Stimulated activated effector memory CD8-positive, alpha-beta T cell treated with anti-CD3 and anti-CD28 coated beads, Interleukin-12 subunit alpha, Interleukin-12 subunit beta, amount 100 ng/mL, for 72 hours (primary cell): Measurements from ENCODE around the gene MYO1E.

ENCODE experiments used
- ATAC-seq: fragments of 150-1000 bp; cut with Tn5 transposase; 2 replicates; pipeline ENCODE4 v1.10.0; 2021
- DNase-seq, 2 donors: peaks; one replicate each; pipeline ENCODE4 v3.0.0; 2021 to 2022; ENCODE audit warnings: low spot score in 2 of 2
- H3K27ac Mint-ChIP-seq: one replicate; pipeline ENCODE4 v1.8.0; 2022; ENCODE audit warnings: mild to moderate bottlenecking, mixed read lengths
- H3K36me3 Mint-ChIP-seq: one replicate; pipeline ENCODE4 v1.8.0; 2022; ENCODE audit warnings: mild to moderate bottlenecking, mixed read lengths
- H3K4me1 Mint-ChIP-seq: one replicate; pipeline ENCODE4 v1.8.0; 2022; ENCODE audit warnings: mixed read lengths
- H3K4me3 Mint-ChIP-seq: one replicate; pipeline ENCODE4 v1.8.0; 2022; ENCODE audit warnings: mild to moderate bottlenecking, mixed read lengths
- H3K9me3 Mint-ChIP-seq: one replicate; pipeline ENCODE4 v1.8.0; 2022; ENCODE audit warnings: mixed read lengths

Gene MYO1E

DNA sequence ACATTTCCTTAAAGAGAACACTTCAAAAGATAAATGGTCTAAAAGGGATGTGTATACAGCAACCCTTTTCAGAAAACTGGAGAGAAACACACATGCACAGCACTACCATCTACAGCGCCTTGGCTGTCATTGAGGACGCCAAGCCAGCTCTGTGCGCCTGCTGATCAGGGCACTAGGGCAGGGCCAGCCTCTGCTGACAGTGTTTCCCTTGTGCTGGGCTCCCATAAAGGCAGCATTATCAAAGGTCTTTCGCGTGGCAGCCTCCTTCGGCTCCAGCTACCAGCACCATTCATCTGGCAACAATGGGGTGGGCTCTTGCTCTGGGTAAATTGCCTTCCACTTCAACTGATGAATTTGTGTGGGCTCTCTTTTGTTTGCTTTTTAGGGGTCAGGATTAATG is 112.6 kb downstream of the MYO1E start:
- H3K27ac Mint-ChIP-seq, result no peak overlapping the region
- H3K4me3 Mint-ChIP-seq, result no peak overlapping the region
- no peak for DNase-seq
- H3K4me1 Mint-ChIP-seq, result peaks cover 20% of the 10 kb centered on the region
- H3K36me3 Mint-ChIP-seq, result no peaks in the 10 kb centered on the region
- ATAC-seq, result no peak
- H3K9me3 Mint-ChIP-seq, result no peaks in the 10 kb centered on the region

DNA sequence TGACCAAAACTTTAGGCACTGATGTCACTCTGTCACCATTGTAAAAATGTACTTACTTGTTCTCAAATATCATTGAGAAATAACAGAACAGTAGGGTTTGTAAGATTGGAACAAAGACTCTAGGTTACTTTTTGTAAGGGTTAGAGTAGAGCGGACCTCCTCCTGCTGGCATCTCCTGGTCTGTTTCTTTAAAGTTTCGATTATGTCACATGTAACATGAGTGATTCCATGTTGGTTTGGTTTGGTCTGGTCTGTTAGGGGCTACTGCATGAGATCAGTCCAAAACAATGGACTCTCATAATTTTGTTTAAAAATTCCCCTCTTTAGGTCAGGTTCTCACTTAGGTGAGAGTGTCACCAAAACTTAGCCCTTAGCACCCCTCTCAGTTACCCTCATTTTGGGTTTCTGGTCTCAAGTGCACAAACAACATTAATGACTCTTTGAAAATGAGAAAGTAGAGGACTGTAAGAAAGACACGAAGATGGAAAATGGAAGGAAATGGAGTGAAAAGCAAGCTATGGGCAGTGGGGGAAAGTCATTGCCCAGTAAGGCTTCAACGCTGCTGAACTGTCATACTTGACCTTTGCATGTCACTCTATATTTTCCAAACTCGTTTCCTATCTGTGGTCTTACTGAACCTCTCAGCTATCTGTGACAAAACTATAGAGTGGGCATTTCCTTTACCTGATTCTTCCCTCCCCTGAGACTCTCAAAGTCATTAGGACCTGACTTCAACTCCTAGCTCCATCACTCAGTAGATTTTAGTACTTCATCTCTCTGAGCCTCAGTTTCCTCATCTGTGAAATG is 113.3 kb downstream of the MYO1E start:
- ATAC-seq, result peak; percentile 65
- peaks cover 20% of the 10 kb centered on the region for H3K4me1 Mint-ChIP-seq
- H3K4me3 Mint-ChIP-seq, result no peak overlapping the region
- no peak for DNase-seq
- H3K9me3 Mint-ChIP-seq, result no peaks in the 10 kb centered on the region
- H3K27ac Mint-ChIP-seq, result no peak overlapping the region
- no peaks in the 10 kb centered on the region for H3K36me3 Mint-ChIP-seq

DNA sequence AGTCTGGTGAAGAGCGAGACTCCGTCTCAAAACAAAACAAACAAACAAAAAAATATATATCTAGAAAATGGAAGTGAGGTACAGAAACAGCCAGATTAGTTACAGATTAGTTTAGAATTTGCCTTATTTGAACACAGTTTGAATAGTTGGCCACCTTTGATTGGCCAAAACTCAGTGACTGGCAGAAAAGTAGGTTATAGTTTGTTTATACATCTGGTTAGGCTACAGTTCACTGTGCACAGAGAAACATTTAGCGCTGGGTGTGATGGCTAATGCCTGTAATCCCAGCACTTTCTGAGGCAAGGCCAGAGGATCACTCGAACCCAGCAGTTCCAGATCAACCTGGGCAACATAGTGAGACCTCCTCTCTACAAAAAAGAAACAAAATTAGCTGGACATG is 114.4 kb downstream of the MYO1E start:
- Mint-ChIP-seq H3K27ac (no peak overlapping the region), H3K36me3 (no peaks in the 10 kb centered on the region), H3K4me3 (no peak overlapping the region), H3K9me3 (no peaks in the 10 kb centered on the region), H3K4me1 (peaks cover 20% of the 10 kb centered on the region)
- DNase-seq (no peak), ATAC-seq (no peak)

DNA sequence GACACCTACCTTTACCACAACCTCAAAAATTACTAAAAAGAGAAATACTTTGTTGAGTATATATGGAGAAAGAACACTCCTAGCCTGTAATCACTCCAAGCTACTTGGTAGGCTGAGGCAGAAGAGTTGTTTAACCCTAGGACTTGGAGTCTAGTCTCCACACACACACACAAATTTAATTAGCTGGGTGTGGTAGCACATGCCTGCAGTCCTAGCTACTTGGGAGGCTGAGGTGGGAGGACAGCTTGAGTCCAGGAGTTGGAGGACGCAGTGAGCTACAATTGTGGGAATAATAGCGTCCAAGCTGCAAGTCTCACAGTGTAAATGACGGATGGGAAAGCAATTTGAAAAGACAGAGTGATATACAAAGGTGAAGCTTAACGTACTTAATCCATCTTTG is 115.5 kb downstream of the MYO1E start:
- Mint-ChIP-seq H3K9me3 (no peaks in the 10 kb centered on the region), H3K4me1 (peaks cover 20% of the 10 kb centered on the region), H3K27ac (peak overlapping the region; percentile 75), H3K36me3 (no peaks in the 10 kb centered on the region), H3K4me3 (no peak overlapping the region)
- no peak for ATAC-seq
- no peak for DNase-seq

DNA sequence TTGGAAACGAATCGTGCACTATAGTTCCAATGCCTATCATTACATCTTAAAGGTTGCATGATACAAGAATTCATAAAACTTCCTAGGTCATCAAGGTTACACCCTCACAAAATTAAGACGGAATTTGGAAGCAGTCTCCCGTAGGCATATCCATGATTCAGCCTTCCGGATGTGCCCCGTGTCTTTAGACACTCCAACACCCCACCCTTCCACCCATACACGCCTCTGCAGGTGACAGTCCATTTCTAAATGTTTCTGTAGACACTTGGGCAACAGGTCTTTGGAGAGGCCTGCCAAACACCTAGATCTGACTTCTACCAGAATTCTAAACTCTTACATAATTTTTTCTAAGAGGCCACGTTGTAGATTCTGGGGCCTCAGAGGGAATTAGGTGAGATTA is 116.2 kb downstream of the MYO1E start:
- Mint-ChIP-seq H3K27ac (no peak overlapping the region), H3K4me3 (no peak overlapping the region), H3K9me3 (no peaks in the 10 kb centered on the region), H3K4me1 (peaks cover 20% of the 10 kb centered on the region), H3K36me3 (no peaks in the 10 kb centered on the region)
- no peak for DNase-seq
- ATAC-seq, result no peak

DNA sequence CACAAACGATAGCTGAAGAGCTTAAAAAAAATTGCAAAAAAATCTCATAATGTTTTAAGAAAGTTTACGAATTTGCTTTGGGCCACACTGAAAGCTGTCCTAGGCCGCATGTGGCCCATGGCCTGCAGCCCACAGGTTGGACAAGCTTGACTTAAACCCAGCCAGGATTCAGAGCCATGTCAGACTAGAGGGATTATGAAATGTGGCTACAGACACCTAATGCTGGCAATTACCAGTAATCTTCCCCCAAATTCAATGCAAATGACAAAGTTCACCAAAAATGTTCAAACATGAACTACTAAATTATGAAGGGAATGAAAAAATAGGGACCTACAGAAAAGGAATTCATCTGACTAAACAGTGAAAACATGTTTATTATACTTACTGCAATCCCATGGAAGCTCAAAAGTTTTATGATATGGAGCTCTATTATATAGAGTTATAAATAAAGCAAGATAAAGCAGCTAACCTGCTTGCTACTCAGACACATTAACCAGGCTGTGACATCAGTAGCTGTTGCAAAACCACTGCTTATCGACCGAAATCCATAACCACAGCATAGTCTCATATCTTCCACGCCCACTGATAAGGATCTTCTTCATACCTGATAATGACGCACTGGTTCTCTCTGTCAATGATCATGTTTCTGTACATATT is 116.9 kb downstream of the MYO1E start:
- no peak overlapping the region for H3K4me3 Mint-ChIP-seq
- ATAC-seq, result peak; percentile 91
- no peak for DNase-seq
- H3K4me1 Mint-ChIP-seq, result peaks cover 26% of the 10 kb centered on the region
- H3K9me3 Mint-ChIP-seq, result no peaks in the 10 kb centered on the region
- H3K27ac Mint-ChIP-seq, result no peak overlapping the region
- H3K36me3 Mint-ChIP-seq, result no peaks in the 10 kb centered on the region

DNA sequence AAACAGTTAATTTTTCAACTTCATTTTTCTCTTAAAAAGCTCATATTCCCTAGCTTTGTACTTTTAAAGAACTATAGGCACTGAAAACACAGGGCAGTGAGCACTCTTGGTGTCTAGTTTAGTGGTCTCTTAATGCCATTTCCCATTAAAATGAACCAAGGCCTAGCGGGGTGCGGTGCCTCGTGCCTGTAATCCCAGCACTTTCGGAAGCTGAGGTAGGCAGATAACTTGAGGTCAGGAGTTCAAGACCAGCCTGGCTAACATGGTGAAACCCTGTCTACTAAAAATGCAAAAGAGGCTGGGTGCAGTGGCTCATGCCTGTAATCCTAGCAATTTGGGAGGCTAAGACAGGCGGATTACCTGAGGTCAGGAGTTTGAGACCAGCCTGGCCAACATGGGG is 120.5 kb downstream of the MYO1E start:
- H3K4me3 Mint-ChIP-seq, result no peak overlapping the region
- peaks cover 17% of the 10 kb centered on the region for H3K4me1 Mint-ChIP-seq
- H3K27ac Mint-ChIP-seq, result no peak overlapping the region
- H3K36me3 Mint-ChIP-seq, result peaks cover 6% of the 10 kb centered on the region
- no peaks in the 10 kb centered on the region for H3K9me3 Mint-ChIP-seq
- ATAC-seq (no peak), DNase-seq (no peak)

DNA sequence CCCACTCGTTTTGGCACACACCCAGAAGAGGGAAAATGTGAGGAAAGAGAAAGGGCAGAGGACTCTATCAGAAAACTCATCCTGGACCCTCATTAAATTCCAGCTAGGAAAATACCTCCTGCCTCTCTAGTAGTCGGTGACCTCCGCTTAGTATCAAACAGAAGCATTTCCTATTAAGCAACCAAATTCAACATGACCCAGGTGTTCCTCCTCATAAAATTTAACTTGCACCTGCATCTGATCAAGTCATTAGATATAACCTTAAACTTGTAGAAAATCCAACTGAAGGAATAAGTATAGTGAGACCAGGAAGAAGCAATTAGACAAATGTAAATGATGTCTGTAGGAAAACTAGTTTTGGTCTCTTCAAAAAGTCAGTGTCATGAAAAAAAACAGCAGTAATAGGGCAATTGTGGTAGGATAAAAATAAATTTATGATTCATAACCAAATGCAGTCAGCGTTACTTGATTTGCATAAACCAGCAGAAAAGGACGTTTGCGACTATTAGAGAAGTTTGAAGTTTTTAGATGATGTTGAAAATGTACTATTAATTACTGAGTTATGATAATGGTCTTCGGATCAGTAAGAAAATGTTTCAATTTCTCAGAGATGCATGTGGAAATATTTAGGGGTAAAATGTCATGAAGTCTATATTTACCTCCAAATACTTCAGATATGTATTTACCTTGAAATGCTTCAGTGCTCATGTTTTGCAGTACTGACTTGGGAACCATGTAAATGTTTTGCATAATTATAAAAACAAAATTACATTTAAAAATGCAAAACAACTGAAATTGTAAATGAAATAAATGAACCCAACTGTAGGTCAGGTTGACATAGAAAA is 121.4 kb downstream of the MYO1E start:
- H3K4me3 Mint-ChIP-seq, result no peak overlapping the region
- DNase-seq, result no peak
- H3K9me3 Mint-ChIP-seq, result no peaks in the 10 kb centered on the region
- no peak for ATAC-seq
- H3K36me3 Mint-ChIP-seq, result peaks cover 6% of the 10 kb centered on the region
- peaks cover 15% of the 10 kb centered on the region for H3K4me1 Mint-ChIP-seq
- no peak overlapping the region for H3K27ac Mint-ChIP-seq

DNA sequence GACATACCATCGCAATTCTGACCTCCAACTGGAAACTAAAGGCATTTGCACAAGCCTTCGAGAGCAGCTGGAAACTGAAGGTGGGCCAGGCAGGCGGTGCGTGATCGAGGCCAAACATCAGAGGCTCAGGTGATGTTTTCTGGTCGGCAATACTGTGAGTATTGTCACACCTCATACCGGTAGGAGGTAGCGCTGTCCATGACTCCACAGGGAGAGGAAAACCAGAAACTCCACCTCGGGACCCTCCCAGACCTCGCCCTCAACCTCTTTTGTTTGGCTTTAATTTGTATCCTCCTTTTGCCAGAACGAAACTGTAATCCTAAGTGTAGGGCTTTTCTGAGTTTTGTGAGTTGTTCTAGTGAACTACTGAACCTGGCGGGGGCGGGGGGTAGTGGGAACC is 122.4 kb downstream of the MYO1E start:
- DNase-seq (no peak), ATAC-seq (no peak)
- H3K27ac Mint-ChIP-seq, result no peak overlapping the region
- peaks cover 6% of the 10 kb centered on the region for H3K36me3 Mint-ChIP-seq
- H3K9me3 Mint-ChIP-seq, result no peaks in the 10 kb centered on the region
- H3K4me1 Mint-ChIP-seq, result peaks cover 6% of the 10 kb centered on the region
- no peak overlapping the region for H3K4me3 Mint-ChIP-seq

DNA sequence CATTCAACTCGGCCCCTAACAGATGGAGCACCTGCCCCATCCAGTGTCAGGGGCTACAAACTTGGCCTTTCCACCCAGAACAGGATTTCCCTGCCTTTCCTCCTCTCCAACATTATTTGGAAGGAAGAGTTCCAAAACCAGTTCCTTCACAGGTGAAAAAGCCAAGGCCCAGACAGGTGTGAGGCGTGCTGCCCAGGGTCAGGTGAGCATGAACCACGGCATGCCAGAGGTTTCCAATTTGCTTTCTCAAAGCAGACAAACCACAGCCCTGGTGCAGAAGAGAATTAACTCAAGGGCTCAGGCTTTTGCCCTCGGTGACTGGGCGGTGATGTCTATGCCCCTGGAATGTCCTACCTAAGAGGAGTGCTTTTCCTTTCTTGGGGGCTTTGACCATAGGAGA is 122.9 kb downstream of the MYO1E start:
- Mint-ChIP-seq H3K36me3 (peaks cover 6% of the 10 kb centered on the region), H3K27ac (peak overlapping the region; percentile 72), H3K9me3 (no peaks in the 10 kb centered on the region), H3K4me3 (no peak overlapping the region), H3K4me1 (peaks cover 6% of the 10 kb centered on the region)
- DNase-seq (no peak), ATAC-seq (no peak)

DNA sequence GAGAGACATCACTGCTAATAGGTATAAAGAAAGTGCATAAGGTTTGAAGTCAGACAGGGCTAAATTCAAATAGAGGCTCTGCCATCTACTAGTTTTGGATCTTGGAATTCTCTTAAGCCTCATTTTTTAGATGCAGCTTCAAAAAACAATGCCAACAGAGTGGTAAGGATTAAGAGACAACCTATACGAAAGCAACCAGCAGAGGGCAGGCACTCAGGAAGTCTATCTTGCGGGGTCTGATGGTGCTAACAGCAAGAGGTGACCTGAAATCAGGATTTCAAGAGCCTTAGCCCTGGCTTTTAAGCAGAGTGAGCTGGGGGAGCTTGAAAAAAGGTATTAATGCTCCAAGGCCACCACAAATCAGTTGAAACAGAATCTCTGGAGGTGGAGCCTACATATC is 125.3 kb downstream of the MYO1E start:
- Mint-ChIP-seq H3K9me3 (no peaks in the 10 kb centered on the region), H3K36me3 (peaks cover 6% of the 10 kb centered on the region), H3K4me3 (no peak overlapping the region), H3K4me1 (peaks cover 6% of the 10 kb centered on the region), H3K27ac (no peak overlapping the region)
- peak; percentile 66 for ATAC-seq
- peak; percentile 20 to 57 for DNase-seq

DNA sequence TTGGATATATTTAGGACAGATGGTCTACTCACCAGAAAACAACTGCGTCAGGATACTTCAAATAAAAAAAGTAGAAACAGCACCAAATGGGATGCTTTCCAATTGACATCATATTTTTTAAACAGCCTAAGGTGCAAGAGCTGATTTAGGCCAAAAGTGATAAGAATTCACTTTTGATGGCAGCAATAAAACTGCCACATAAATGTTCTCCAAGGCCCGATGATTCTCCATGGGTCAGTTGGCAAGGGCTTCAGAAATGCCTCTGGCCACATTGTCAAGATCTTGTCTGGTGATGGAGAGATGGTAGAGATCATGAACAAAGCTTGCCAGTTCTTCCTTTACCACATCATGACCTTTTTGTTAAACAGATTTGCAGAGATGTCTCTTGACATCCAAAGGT is 127.1 kb downstream of the MYO1E start:
- no peaks in the 10 kb centered on the region for H3K4me1 Mint-ChIP-seq
- DNase-seq, result no peak
- peaks cover 6% of the 10 kb centered on the region for H3K36me3 Mint-ChIP-seq

DNA sequence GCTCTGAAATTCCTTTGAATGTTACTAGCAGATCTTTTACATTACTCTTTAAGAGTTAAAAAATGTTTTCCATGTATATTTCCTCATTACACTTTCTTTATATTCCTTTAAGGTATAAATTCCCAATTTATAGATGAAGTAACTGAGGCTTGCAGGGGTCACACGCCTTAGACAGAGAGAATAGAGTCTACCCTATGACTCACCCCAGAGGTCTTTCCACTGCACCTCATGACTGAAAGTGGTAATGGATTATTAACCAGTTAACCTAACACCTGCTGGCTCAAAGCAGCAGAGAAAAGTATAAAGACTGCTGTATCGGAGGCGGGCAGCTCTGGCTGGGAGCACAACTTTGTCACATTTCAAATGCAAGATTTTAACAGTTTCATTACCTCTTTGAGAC is 128.3 kb downstream of the MYO1E start:
- H3K4me3 Mint-ChIP-seq, result no peak overlapping the region
- DNase-seq, result no peak
- H3K27ac Mint-ChIP-seq, result no peak overlapping the region
- H3K9me3 Mint-ChIP-seq, result no peaks in the 10 kb centered on the region
- no peaks in the 10 kb centered on the region for H3K4me1 Mint-ChIP-seq
- H3K36me3 Mint-ChIP-seq, result peaks cover 4% of the 10 kb centered on the region
- ATAC-seq, result peak; percentile 62

More for the DNA sequence above, 127.1 kb downstream of the MYO1E start:
- no peak overlapping the region for H3K4me3 Mint-ChIP-seq
- no peaks in the 10 kb centered on the region for H3K9me3 Mint-ChIP-seq
- no peak overlapping the region for H3K27ac Mint-ChIP-seq
- no peak for ATAC-seq

DNA sequence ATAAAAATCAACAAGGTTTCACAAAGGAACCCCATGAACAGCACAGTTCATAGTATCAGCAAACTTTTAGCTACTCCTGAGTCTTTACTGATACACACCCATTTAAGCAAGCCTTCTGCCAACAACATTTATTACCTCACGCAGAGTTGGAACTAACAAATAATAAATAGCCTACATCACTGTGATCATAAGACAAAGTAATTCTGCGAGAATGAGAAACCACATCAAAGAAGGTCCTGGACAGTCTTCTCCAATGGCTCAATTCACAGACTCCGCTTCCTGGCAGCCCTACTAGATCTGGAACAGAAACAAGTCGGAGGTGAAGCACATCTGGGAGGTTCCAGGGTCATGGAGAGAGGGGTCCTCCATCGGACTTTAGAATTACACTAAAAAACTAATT is 129.0 kb downstream of the MYO1E start:
- no peaks in the 10 kb centered on the region for H3K36me3 Mint-ChIP-seq
- H3K4me1 Mint-ChIP-seq, result no peaks in the 10 kb centered on the region
- ATAC-seq (no peak), DNase-seq (no peak)
- no peaks in the 10 kb centered on the region for H3K9me3 Mint-ChIP-seq
- no peak overlapping the region for H3K4me3 Mint-ChIP-seq
- H3K27ac Mint-ChIP-seq, result no peak overlapping the region

DNA sequence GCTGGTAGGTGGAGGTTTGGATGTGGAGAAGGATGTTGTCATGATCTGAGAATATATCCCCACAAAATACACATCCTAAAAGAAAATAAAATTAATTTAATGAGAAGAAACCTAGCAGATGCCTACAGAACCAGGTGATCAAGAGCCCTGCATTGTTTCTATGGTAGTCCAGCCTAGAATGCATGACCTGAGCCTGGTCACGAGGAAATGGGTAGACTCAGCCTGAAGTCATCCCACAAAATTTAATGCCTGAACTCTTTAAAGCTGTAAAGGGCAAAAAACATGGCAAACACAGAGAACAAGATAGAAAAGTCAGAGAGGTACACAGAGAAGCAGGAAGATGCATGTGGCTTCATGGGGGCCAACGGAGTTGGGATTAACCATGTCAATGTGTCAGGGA is 130.0 kb downstream of the MYO1E start:
- Mint-ChIP-seq H3K4me3 (no peak overlapping the region), H3K27ac (no peak overlapping the region), H3K36me3 (no peaks in the 10 kb centered on the region), H3K9me3 (no peaks in the 10 kb centered on the region), H3K4me1 (no peaks in the 10 kb centered on the region)
- ATAC-seq (no peak), DNase-seq (no peak)
